ENCODE results near the gene SNX22.

DNA sequence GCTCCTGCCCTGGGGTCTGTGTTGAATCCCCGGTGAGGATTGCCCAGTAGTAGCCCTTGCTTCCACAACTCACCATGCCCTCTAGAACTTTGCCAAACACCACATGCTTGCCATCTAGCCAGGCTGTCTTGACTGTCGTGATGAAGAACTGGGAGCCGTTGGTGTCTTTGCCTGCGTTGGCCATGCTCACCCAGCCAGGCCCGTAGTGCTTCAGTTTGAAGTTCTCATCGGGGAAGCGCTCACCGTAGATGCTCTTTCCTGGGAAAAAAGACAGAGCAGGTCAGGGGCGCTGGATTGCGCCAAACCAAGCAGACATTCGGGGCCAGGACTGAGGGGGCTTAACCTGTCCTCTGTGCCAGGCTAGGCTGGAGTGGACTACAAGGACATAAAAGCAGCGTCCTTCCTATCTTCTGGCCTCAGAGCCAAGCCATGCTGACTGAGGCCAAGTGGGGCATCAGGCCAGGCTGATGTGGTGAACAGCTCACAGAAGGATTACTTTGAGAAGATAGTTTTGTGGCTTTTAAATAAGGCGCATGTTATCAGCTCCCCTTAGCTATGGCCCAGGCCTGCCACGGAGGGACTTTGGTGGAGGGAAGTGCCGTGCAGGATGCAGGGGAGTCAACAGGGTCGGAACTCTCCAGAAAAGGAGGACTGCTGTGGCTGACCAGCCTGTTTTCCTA is 5.3 kb downstream of the SNX22 start:
- no peak for TF ChIP-seq CTCF (IDR thresholded peaks at IDR 0.05)
- TF ChIP-seq POLR2A (IDR thresholded peaks at IDR 0.05) = no peak

All from esophagus squamous epithelium (tissue), 4 donors.